ENCODE data around the gene TMBIM6.

Gene TMBIM6, protein sequence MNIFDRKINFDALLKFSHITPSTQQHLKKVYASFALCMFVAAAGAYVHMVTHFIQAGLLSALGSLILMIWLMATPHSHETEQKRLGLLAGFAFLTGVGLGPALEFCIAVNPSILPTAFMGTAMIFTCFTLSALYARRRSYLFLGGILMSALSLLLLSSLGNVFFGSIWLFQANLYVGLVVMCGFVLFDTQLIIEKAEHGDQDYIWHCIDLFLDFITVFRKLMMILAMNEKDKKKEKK

DNA sequence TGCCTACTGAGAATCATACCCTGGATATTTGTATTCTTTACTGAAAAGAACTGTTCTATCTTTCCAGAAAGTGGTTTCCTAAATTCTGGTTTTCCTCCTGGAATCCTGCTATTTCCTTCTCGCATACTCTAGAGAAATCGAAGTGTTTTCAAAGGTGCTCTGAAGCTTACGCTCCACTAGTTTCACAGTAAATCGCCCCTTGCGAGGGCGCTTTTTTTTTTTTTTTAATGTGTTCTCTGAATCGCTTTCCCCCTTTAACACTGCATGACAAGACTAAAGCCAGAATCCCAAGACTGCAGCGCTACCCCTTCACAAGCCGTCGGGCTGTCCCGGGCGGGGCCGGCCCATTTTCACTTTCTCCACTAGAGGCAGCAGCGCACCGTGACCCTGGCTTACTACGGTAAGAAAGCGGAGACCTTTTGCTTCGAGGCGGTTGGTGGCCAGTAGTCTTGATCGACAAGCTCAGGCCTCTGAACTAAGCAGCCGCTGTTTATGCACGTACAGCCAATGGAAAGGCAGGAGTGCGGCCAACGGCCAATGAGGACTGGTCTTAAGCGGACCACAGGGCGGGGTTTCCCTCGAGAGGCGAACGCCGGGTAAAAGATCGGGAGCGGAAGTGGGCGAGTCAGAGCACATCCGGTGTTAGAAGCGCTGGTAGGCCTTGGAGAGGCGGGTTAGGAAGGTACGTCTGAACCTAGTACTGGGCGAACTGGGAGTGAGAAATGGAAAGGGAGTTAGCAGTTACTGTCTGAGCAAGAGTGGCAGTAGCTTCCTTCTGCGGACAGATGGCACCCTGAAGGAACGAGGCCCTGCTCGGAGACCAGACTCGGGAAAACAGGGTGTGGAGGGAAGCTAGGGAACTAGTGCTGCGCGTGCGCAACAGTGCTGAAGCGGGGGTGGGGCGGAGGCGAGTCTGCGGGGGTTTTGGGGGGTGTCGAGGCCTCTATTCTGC, at the start of gene TMBIM6:
Gene TMBIM6, plus strand, starts transcription at position 628 of the 952 bp plus-strand sequence. CDS start 10,937 bp downstream, outside the sequence.
- Histone ChIP-seq H3K4me1 (peaks cover 6% of the 10 kb centered on the region), H3K4me3 (peak within 1 kb of the TSS; percentile 96), H3K27me3 (ENCODE audit: low read depth) (no peaks in the 10 kb centered on the region), H3K9me3 (no peaks in the 10 kb centered on the region), H3K36me3 (replicated peaks) (peaks cover 3% of the 10 kb centered on the region; the same call in 1 of the 2 replicates)
- in situ Hi-C loops (cut with MboI; ENCODE audit: low sequenced_read_pairs), result no loop called here
- peak; percentile 99 for DNase-seq (ENCODE audit: low spot score in 2 of 2)

DNA sequence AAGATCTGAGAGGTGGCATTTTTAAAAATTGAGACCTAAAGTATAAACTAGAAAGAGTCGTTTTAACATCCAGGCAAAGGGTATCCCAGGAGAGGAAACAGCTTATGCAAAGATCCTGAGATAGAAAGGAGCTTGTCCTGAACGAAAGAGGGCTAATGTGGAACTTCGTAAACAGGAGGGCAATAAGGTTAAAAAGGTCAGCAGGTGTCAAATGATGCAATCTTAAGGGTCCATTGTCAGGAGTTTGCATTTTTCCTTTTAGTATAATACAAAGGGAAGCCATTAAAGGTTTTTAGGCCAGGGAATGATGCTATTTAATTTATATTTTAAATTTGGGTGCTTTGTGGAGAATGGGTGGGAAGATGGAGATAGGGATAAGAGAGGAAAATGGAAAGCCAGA, 48.5 kb upstream of the TMBIM6 start:
- Histone ChIP-seq H3K27me3 (ENCODE audit: low read depth) (no peaks in the 10 kb centered on the region), H3K9me3 (no peaks in the 10 kb centered on the region), H3K36me3 (replicated peaks) (no peaks in the 10 kb centered on the region), H3K4me3 (no peak overlapping the region), H3K4me1 (no peaks in the 10 kb centered on the region)
- in situ Hi-C loops (cut with MboI; ENCODE audit: low sequenced_read_pairs), result no loop called here
- no peak for DNase-seq (ENCODE audit: low spot score in 2 of 2)

DNA sequence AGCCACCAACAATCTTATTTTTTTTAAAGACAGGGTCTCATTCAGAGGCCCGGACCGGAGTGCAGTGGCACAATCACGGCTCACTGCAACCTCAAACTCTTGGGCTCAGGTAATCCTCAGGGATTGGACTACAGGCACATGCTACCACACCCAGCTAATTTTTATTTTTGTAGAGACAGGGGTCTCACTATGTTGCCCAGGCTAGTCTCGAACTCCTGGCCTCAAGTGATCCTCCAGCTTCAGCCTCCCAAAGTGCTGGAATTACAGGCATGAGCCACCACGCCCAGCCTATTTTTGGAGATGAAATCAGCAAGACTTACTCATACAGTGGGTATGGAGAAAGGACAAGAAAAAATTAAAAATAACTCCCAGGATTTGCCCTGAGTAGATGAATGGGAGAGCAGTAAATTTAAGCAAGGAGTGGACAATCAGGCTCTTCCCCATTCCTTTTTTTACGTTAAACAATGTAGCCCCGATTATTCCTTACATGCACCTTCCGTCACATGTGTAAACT, 47.4 kb upstream of the TMBIM6 start:
- in situ Hi-C loops (cut with MboI; ENCODE audit: low sequenced_read_pairs), result no loop called here
- Histone ChIP-seq H3K36me3 (replicated peaks) (no peaks in the 10 kb centered on the region), H3K4me3 (no peak overlapping the region), H3K4me1 (peaks cover 10% of the 10 kb centered on the region), H3K9me3 (no peaks in the 10 kb centered on the region), H3K27me3 (ENCODE audit: low read depth) (no peaks in the 10 kb centered on the region)
- no peak for DNase-seq (ENCODE audit: low spot score in 2 of 2)

DNA sequence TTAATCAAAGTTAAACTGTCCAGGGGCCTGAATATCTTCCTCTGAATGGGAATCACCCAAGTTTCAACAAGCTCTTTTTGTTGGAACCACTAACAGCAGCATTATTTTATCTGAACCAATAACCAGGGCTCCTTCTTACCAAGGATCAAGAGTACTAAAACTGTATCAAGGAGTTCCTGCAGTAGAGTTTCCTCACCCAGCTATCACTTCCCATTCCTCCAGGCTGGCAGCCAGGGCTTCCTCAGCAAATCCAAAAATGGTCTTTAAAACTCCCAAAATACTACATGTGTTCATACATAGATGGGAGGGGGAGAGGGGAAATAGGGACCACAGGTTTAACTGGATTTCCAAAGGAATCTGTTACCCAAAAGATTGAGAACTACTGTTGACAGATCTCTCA, 44.6 kb upstream of the TMBIM6 start:
- peaks cover 12% of the 10 kb centered on the region for H3K4me1 ChIP-seq

DNA sequence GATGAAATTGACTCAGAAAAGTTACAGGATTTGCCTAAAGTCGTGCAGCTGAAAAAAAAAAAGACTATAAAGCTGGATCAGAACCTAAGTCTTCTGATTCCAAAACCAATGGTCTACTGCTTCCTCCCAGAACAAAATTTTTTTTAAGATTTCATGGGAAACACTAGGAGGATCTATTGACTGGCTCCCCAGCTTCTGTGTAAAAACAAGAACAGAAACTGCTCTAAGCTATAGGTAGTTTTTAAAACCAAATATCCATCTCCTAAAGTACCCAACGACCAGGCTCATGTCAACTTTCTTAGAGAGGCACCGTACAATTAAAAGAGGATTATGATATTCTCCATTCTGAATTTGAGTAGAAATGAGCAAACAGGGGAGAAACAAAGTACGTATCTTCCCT, 43.5 kb upstream of the TMBIM6 start:
- H3K27me3 ChIP-seq (ENCODE audit: low read depth), result no peaks in the 10 kb centered on the region
- H3K36me3 ChIP-seq (replicated peaks), result no peaks in the 10 kb centered on the region
- H3K4me1 ChIP-seq, result peaks cover 12% of the 10 kb centered on the region
- no peak overlapping the region for H3K4me3 ChIP-seq
- in situ Hi-C loops (cut with MboI; ENCODE audit: low sequenced_read_pairs), result no loop called here
- no peaks in the 10 kb centered on the region for H3K9me3 ChIP-seq
- no peak for DNase-seq (ENCODE audit: low spot score in 2 of 2)

More for the DNA sequence above, 44.6 kb upstream of the TMBIM6 start:
- Histone ChIP-seq H3K4me3 (no peak overlapping the region), H3K27me3 (ENCODE audit: low read depth) (no peaks in the 10 kb centered on the region), H3K36me3 (replicated peaks) (no peaks in the 10 kb centered on the region), H3K9me3 (no peaks in the 10 kb centered on the region)
- DNase-seq (ENCODE audit: low spot score in 2 of 2), result no peak
- in situ Hi-C loops (cut with MboI; ENCODE audit: low sequenced_read_pairs), result no loop called here

DNA sequence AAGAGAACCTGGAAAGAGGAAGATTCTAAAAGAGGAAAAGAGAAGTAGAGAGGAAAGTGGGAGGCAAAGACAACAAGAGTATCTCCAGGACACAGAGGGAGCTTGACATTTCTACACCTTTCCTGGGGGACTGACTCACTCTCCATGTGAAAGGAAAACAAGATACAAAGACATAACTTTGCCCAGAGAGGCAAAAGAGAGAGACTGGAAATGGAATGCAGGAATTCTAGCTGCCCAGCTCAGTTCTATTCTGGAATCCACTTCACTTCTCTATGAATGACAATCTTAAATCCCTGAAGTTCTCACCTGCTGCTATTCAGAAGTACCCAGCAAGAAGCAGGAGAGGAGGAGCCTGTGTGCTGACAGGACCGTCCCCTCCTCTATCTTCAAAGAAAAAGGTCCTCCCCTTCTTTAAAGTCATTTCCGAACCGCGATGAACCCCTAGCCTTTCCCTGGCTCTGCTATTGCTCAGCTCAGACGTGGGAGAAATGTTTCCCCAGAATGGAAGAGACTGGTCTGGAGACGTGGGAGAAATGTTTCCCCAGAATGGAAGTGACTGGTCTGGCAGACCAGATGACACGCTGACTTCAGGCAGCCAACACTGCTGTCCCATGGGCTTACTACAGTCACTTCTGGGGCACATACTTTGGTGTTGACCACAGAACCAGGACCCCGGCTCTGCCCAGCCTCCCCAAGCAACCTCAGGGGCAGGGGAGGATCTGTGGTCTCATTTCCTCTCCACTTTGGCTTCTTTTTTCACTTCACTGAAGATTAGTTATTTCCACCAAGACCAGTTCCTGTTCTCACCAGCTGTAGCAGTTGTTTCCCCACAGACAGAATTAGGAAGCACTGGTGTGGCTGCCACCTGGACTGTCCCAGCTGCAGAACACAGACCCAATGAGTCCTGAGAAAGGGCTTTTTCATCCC, 42.5 kb upstream of the TMBIM6 start:
- in situ Hi-C loops (cut with MboI; ENCODE audit: low sequenced_read_pairs), result no loop called here
- no peak overlapping the region for H3K4me3 ChIP-seq
- DNase-seq (ENCODE audit: low spot score in 2 of 2), result peak; percentile 39 to 65
- peaks cover 12% of the 10 kb centered on the region for H3K4me1 ChIP-seq
- H3K9me3 ChIP-seq, result no peaks in the 10 kb centered on the region
- H3K36me3 ChIP-seq (replicated peaks), result no peaks in the 10 kb centered on the region
- H3K27me3 ChIP-seq (ENCODE audit: low read depth), result no peaks in the 10 kb centered on the region

DNA sequence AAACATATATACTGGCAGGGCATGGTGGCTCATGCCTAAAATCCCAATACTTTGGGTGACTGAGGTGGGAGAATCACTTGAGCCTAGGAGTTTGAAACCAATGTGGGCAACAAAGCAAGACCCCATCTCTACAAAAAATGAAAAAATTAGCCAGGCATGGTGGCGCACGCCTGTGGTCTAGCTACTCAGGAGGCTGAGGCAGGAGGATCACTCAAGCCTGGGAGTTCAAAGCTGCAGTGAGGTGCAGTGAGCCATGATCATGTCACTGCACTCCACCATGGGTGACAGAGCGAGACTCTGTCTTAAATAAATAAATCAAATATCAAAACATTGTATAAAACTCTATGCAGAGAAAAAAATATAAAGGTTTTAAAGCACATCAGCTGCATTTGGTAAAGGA, 39.3 kb upstream of the TMBIM6 start:
- Histone ChIP-seq H3K36me3 (replicated peaks) (no peaks in the 10 kb centered on the region), H3K4me3 (no peak overlapping the region), H3K4me1 (peaks cover 16% of the 10 kb centered on the region), H3K27me3 (ENCODE audit: low read depth) (no peaks in the 10 kb centered on the region), H3K9me3 (no peaks in the 10 kb centered on the region)
- in situ Hi-C loops (cut with MboI; ENCODE audit: low sequenced_read_pairs), result no loop called here
- no peak for DNase-seq (ENCODE audit: low spot score in 2 of 2)

DNA sequence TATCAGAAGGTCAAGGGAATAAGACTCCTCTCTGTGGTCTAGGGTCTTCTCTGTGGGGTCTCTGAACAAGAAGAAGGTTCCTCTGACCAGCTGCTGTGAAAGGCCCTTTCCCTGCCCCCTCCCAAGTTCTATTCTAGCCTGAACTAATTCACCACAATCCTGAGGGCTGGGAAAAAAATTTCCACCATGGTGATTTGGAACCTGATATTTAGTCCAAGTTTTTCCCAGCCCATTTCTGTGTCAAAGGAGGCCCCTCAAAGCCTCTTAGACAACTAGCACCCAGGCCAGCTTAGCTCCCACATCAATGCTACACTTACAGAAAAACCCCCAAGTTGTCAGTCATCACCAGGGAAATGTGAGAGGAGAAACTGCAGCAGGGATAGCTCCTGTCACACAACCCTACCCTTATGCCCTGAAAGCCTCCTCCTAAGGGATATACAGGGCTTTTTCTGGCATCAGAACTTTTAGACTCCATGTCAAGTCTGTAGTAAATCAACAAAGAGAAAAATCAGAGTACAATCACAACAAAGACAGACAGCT, 38.6 kb upstream of the TMBIM6 start:
- in situ Hi-C loops (cut with MboI; ENCODE audit: low sequenced_read_pairs), result no loop called here
- peaks cover 17% of the 10 kb centered on the region for H3K4me1 ChIP-seq
- H3K36me3 ChIP-seq (replicated peaks), result no peaks in the 10 kb centered on the region
- no peaks in the 10 kb centered on the region for H3K9me3 ChIP-seq
- H3K4me3 ChIP-seq, result no peak overlapping the region
- no peak for DNase-seq (ENCODE audit: low spot score in 2 of 2)
- no peaks in the 10 kb centered on the region for H3K27me3 ChIP-seq (ENCODE audit: low read depth)

DNA sequence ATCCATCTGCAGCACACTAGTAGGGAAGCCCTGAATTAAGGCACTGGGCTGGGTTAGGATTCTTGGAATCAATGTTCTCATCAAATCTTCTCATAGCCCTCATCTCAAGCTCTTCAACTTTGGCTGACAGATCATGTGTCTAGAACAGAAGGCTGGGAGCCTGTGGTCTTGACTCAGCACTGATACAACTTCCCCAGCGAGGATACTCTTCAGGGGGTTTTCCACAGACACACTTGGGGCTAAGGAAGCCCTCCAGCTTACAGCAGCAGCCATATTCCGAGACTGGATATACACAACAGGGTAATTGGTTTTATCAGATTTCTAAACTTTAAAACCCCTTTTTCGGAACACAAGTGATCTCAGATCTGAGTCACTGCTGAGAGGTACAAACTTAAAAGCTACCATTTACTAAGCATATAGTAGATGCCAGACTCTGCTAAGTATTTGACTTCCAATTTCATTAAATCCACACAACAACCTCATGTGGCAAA, 37.7 kb upstream of the TMBIM6 start:
- no peaks in the 10 kb centered on the region for H3K36me3 ChIP-seq (replicated peaks)
- no peak overlapping the region for H3K4me3 ChIP-seq
- H3K4me1 ChIP-seq, result peaks cover 12% of the 10 kb centered on the region
- in situ Hi-C loops (cut with MboI; ENCODE audit: low sequenced_read_pairs), result no loop called here
- DNase-seq (ENCODE audit: low spot score in 2 of 2), result no peak
- peaks cover 5% of the 10 kb centered on the region for H3K27me3 ChIP-seq (ENCODE audit: low read depth)
- H3K9me3 ChIP-seq, result no peaks in the 10 kb centered on the region

DNA sequence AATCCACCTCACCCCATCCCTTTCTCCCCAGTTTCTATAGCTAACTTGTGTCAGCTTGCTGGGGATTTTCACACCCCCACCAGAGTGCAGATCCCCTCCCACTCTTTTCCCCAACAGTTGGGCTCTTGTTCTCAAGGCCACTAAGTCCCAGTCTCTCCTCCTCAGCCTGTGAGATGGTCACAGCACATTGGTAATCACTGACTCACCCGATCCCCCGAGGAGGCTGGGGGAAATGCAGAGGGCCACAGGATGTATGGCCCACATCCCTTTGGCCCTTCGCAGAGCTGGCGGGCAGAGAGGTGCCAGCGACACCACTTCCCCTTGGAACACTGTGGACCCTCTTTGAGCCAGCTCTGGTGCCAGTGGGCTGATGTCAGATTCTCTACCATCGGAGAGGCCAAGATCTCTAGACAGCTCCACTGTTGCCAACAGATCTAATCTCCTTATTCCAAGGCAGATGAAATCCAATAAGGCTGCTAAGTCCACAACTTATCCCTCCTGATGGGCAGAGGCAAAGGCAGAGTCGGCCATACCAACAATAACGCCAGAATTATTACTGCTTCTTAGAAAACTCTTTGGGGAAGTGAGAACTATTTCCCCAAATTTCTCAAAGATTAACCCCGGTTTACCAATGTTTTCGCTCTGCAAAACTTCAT, 35.8 kb upstream of the TMBIM6 start:
- no peaks in the 10 kb centered on the region for H3K36me3 ChIP-seq (replicated peaks)
- in situ Hi-C loops (cut with MboI; ENCODE audit: low sequenced_read_pairs), result loop anchor here (5.0 kb wide), 1 partner anchor 63 kb away; no protein-coding TSS in a partner anchor
- no peaks in the 10 kb centered on the region for H3K9me3 ChIP-seq
- H3K4me3 ChIP-seq, result peak overlapping the region; percentile 62
- H3K4me1 ChIP-seq, result peaks cover 6% of the 10 kb centered on the region
- peak in 1 of 2 experiments; percentile 10 for DNase-seq (ENCODE audit: low spot score in 2 of 2)
- H3K27me3 ChIP-seq (ENCODE audit: low read depth), result peaks cover 16% of the 10 kb centered on the region

DNA sequence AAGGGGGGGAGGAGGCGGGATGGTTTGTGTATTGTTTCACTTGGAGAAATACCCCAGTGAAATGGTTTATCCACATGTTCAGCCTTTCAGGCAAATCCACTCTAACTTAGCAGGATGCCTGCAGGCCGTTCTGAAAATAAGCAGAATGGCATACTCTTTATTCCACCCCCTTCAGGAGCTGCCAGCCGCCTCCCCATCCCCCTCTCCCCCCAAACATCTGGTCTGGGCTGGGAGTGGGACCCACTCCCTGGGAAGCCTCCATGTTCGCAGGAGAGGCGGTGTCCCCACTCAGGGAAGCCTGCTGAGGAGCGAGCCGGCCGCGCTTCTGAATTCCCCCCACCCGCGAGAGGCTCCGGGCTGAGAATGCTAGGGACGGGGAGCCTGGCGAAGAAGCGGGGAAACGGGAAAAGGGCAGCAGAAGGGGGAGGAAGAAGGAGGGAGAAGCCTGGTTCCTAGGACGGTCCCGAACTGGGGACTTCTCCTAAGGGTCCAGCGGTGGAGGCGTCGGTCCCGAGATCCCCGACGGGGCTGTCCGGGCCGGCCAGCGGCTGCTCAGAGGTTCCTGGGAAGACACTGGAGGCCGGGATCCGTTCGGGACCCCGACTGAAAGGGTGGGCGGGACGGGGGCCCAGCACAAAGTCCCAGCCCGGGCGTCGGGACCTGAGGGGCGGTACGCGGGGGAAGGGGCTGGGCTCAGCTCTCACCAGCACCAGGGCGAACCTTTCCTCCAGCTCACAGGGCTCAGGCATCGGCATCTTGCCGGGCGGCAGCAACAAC, 34.8 kb upstream of the TMBIM6 start:
- no peaks in the 10 kb centered on the region for H3K9me3 ChIP-seq
- DNase-seq (ENCODE audit: low spot score in 2 of 2), result peak in 1 of 2 experiments; percentile 57
- H3K4me1 ChIP-seq, result peaks cover 6% of the 10 kb centered on the region
- no peaks in the 10 kb centered on the region for H3K36me3 ChIP-seq (replicated peaks)
- peaks cover 20% of the 10 kb centered on the region for H3K27me3 ChIP-seq (ENCODE audit: low read depth)
- peak overlapping the region; percentile 62 for H3K4me3 ChIP-seq
- in situ Hi-C loops (cut with MboI; ENCODE audit: low sequenced_read_pairs), result loop anchor here (5.0 kb wide), 1 partner anchor 64 kb away; no protein-coding TSS in a partner anchor
